ENCODE measurements around the gene PGAM2.
"Not testable (repeated sequence)": the region's sequence is repeated elsewhere in the genome, so short reads cannot be mapped to it uniquely, and the experiment has no call there.

The PGAM2 gene

DNA sequence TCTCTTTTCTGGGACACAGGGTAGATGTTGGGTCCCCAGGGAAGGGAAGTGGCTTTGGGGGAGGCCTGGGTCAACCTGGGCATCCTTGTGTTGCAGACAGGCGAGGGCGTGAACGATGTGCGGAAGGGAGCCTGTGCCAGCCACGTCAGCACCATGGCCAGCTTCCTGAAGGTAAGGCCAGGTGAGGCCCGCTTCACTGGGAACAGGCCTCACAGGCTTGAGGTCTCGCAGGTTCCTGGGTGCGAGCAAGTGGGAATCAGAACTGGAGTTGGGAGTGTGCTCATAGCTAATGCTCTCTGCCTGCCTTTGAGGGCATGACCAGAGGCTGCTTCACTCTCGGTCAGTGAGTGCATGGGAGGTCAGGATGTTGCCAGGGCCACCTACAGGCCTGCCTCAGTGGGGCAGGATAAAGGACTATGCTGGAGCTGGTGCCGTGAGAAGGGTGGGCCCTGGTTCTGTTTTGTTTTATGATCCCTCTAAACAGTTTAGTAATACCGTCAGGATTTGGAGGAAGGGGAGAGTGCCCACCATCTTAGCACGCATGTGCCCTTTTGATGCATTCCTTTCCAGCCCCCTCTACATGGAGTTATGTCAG, 12.5 kb downstream of the PGAM2 start:
- H3K4me3 ChIP-seq (ENCODE audit: low read depth, low read length): no peak overlapping the region

- H3K4me3 ChIP-seq (ENCODE audit: low read depth, low read length): no peak overlapping the region
Measured at GRCh38 chr7:44051611-44052220, 13.7 kb downstream of the PGAM2 start.

GRCh38 chr7:44050915-44051560, 14.3 kb downstream of the PGAM2 start:
- no peak overlapping the region for H3K4me3 ChIP-seq (ENCODE audit: low read depth, low read length)

- H3K4me3 ChIP-seq (ENCODE audit: low read depth, low read length): no peak overlapping the region
Measured at GRCh38 chr7:44050121-44050914, 15.0 kb downstream of the PGAM2 start.

- H3K4me3 ChIP-seq (ENCODE audit: low read depth, low read length): no peak overlapping the region
Measured at GRCh38 chr7:44048031-44048795, 17.2 kb downstream of the PGAM2 start.

GRCh38 chr7:44046321-44047061, 18.9 kb downstream of the PGAM2 start:
- H3K4me3 ChIP-seq (ENCODE audit: low read depth, low read length): no peak overlapping the region

DNA sequence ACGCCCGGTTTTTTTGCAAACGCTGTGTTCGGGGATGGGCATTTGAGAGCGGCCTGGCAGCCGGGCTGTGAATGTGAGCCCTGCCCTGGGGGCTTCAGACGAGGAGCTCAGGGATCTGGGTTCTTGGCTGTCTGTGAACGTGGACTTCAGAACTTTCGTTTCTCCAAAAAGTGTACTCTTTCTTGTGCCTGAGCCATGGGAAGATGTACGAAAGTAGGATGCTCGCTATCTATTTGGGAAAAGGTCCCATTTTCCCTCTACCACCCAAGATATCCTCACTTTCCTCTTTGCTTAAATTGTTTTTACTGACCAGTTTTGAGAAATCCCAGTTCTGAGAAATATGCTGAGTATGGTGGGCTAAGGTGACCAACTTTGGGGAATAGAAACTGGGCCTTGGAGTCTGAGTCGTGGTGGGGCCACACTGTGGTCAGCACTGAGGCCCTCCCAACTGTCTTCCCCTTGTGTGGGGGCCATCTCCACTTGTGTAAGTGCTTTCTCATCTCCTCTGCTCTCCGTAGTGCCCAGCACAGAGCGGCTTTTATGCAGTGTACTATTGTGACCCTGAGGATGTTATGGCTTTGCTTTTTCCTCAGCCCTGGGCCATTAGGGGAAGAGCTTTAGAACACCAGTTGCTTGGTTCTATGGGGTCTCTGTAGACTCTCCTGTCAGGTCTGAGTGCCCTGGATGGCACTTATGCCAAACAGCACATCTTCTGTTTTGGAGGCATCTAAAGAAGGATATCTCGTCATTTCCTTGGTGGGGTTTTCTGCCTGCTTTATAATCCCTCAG, 19.9 kb downstream of the PGAM2 start:
- peak overlapping the region; percentile 89 for H3K4me3 ChIP-seq (ENCODE audit: low read depth, low read length)

- H3K4me3 ChIP-seq (ENCODE audit: low read depth, low read length): peak within 1 kb of the TSS; percentile 89
Measured at GRCh38 chr7:44044315-44045225, 20.8 kb downstream of the PGAM2 start, which contains the start of gene DBNL. DBNL (plus strand) TSS chr7:44044702; CDS start chr7:44044738, 36 bp downstream.

DNA sequence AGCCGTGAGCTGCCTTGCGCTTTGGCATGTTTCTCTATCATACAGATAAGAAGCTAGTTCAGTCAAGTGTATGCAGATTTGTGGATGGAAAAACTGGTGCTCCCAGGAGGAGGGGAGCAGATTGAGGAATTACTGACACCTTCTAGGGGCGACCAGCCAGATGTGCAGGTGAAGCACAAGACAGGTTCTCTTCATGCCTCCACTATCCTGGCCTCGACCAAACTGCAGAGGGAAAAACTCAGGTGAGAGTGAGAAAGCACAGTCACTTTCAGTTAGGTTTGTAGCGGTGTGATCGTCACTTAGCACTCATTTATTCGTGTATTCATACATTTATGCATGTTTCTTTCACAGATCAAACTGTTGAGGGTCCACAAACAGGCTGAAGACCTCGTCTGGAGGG, 21.5 kb downstream of the PGAM2 start:
- peak overlapping the region; percentile 89 for H3K4me3 ChIP-seq (ENCODE audit: low read depth, low read length)

- no peak overlapping the region for H3K4me3 ChIP-seq (ENCODE audit: low read depth, low read length)
Measured at GRCh38 chr7:44042221-44042620, 23.1 kb downstream of the PGAM2 start.

DNA sequence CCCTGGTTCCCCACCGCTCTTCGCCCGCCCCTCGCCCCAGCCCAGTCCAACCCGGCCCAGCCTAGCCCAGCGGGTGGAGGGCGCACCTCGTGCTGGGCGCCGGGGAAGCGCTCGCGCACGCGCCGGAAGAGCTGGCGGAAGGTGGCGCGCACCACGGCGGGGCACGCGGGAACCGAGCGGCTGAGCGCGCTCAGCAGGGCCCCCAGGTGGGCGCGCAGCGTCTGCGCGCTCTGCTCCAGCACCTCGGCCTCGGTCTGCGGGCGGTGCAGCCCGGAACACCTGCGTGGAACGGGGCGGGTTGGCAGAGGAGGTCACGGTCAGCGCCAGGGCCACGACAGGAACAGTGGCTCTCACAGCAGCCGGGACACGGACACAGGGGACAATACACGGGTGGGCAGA, 24.9 kb downstream of the PGAM2 start:
- H3K4me3 ChIP-seq (ENCODE audit: low read depth, low read length): not testable (repeated sequence)

- H3K4me3 ChIP-seq (ENCODE audit: low read depth, low read length): not testable (repeated sequence)
Measured at GRCh38 chr7:44039800-44040492, 25.4 kb downstream of the PGAM2 start.

DNA sequence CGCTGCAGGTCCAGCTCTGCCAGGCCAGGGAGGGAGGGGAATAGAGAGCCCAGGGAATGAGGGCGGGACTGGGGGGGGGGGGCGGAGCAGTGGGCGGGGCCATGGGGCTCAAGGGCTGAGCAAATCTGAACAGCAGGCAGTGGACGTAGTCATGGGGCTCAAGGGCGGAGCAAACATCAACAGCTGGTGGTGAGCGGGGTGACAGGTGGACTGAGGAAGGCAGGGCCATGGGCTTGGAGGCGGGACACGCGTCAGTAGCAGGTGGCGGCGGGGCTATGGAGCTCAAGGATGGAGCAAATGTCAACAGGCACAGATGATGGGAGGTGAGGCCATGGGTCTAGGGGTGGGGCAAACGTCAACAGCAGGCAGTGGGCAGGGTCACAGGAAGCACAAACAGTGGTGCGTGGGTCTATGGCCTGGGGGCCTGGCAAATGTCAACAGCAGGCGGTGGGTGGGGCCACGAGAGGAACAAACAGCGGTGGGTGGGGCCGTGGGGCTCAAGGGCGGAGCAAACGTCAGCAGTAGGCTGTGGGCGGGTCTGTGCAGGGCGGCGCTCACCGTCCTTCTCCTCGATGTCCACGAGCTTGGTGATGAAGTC, 26.3 kb downstream of the PGAM2 start:
- not testable (repeated sequence) for H3K4me3 ChIP-seq (ENCODE audit: low read depth, low read length)

GRCh38 chr7:44038553-44038952, 26.8 kb downstream of the PGAM2 start:
- not testable (repeated sequence) for H3K4me3 ChIP-seq (ENCODE audit: low read depth, low read length)

DNA sequence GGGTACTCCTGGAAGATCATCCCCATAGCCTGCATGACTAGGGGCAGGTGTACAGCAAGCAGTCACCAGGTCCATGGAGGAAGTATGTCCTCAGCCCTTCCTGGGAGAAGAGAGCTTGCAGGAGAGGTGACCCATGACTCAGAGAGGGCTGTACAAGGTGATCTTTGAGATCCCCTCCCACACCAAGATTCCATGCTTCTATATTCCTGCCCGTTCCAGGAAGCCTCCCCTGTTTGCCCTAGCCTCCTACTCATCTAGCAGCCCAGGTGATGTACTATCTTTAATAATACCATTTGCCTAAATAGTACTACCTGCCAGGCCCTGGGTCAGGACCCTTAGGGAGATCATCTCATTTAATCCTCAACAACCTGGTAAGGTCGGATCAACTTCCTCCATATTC, 27.4 kb downstream of the PGAM2 start:
- H3K4me3 ChIP-seq (ENCODE audit: low read depth, low read length): not testable (repeated sequence)

DNA sequence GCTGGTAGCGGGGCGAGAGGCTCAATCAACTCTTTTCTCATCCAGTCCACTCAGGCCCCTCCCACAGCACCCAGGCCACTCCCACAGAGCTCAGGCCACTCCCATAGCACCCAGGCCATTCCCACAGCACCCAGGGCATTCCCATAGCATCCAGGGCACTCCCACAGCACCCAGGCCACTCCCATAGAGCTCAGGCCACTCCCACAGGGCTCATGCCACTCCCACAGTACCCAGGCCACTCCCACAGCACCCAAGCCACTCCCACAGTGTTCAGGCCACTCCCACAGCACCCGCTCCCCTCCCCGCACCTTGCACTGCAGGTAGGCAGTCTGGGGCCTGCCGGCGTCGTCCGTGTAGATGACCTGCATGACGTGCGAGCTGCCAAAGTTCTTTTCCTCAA, 29.0 kb downstream of the PGAM2 start:
- not testable (repeated sequence) for H3K4me3 ChIP-seq (ENCODE audit: low read depth, low read length)
